Activated T-cell treated with anti-CD3 and anti-CD28 coated beads, Interleukin-2, amount 50 U/mL, for 1 hour (primary cell): ENCODE data around the gene P4HA1.

Experiments
- DNase-seq: peaks from one replicate; pipeline ENCODE4 v3.0.0-alpha.2; 2020

P4HA1 gene

DNA sequence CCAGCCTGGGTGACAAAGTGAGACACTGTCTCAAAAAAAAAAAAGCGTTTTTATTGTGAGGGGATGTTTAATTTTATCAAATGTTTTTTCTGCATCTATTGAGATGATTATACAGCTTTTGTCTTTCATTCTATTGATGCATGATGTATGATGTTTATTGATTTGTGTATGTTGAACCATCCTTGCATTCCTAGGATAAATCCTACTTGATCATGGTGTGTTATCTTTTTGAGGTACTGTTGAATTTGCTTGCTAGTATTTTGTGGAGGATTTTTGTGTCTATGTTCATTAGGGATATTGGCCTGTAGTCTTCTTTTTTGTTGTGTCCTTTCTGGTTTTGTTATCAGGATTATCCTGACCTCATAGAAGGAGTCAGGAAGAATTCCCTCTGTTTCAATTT lies 119.8 kb downstream of the P4HA1 start:
- DNase-seq, result no peak
